Activated CD8-positive, alpha-beta memory T cell treated with anti-CD3 and anti-CD28 coated beads, Interleukin-2, amount 50 U/mL, for 48 hours (primary cell): Measurements from ENCODE around the gene TUBB2A.
"Not testable (repeated sequence)": the region's sequence is repeated elsewhere in the genome, so short reads cannot be mapped to it uniquely, and the experiment has no call there.

Source experiments
- DNase-seq: peaks from one replicate; pipeline ENCODE4 v3.0.0-alpha.2; 2020

The TUBB2A gene

DNA sequence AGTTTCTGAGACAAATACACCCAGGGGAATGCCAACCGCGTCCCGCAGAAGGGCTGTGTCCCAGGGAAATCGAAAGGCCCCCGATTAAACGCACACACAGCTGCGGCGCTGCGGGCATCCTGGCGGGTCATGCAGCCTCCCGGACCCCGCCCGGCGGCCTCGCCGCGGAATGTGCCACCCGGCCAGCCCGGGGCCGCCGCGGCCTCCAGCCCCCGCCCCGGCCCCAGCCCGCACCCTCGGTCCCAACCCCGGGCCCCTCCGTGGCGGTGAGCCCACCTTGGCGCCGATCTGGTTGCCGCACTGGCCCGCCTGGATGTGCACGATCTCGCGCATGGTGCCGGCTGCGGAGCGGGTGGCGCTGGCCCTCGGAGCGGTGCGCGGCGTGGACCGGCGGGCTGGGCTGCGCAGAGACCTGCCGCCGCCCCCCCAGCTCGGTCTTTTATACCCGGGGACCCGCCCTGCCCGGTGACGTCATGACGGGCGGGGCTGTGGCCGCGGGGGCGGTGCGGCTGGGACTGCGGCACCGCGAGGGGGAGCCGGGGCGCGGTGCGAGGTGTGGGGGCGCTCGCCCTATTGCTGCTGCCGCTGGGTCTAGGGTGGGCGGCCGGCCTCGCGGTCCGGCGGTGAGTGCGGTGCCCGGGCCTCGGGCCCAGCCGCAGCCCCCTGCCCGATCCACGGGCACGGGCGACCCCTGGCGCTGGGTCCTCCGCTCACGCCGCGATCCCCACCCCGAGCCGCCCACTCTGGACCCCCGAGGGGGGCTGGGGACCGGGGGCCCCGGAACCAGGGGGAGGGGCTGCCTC is at the start of gene TUBB2A:
Gene TUBB2A (minus strand): TSS at position 414 of the 803 bp plus-strand sequence. CDS start 81 bp downstream, at position 333.
- peak; percentile 94 for DNase-seq

DNA sequence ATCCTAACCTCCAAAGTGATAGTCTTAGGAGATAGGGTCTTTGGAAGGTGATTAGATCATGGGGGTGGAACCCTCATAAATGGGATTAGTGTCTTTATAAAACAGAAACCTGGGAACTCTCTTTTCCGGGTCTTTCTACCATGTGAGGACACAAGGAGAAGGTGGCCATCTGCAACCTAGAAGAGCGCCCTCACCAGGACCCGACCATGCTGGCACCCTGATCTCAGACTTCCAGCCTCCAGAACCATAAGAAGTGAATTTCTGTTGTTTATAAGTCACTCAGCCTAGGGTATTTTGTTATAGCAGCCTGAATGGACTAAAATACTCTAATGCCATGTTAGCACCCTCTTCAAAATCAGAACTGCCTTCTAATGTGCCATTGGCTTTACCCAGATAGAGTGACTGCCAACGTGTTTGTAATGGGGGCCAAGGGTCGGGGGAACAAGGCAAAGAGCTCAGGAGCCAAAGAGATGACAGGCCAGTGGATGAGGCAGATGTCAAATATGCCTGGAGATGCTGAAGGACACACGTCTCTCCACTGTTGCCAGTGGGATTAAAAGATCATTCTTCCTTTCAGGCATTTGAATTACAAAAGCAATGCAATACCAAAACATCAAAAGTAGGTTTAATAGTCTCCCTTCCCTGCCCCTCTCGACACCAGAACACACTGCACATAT is 49.1 kb upstream of the TUBB2A start:
- DNase-seq: no peak

DNA sequence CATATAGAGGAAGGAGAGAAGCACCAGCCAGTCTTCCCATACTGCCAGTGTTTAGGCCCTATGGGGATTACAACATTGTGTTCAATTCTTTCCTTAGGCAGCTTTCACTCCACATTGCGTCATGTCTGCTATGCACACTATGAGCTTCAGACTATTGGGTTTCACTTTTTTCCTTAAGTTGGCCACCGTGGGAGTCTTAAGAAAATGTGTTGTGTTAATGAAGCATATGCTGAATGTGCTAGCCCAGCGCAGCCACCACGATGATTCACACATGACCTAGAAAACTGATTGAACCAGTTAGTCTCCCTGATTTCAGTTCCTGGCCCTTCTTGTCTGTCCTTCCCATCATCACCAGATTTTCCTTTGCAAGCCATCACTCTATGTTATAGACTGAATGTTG is 48.6 kb upstream of the TUBB2A start:
- no peak for DNase-seq

DNA sequence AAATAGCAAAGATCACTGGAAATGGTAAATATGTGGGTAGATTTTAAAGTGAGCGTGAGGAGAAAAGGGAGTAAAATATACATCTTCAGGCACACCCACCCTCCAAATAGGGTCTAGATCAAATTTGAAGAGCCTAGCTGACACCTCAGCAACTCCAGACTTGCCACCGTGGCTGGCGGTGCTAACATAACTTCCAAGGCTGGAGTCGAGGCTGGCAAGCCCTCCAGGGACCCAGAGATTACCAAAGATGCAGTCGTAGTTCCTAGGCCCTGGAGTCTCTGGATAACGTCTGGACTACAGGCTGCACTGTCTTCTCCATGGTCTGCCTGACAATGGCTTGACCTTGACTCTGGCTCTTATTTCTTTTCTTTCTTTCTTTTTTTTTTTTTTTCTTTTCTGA is 47.6 kb upstream of the TUBB2A start:
- DNase-seq: no peak

- no peak for DNase-seq
These were observed 45.8 kb upstream of the TUBB2A start for GRCh38 chr6:3202999-3203696.

GRCh38 chr6:3201388-3201787 is 44.0 kb upstream of the TUBB2A start:
- DNase-seq: no peak

DNA sequence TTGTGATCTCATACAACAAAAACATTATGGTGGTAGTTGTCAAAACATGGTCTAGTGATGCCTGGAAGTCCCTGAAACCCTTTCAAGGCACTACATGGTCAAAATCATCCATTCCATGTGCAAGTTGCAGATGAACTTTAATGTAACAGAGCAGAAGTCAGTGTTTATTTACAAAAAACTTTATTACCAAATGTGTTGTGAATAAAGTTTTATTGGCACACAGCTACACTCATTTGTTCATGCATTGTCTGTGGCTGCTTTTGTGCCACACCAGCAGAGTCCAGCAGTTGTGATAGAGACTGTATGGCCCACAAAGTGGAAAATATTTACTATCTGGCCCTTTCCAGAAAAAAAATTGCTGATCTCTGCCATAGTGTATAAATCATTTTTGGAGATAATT is 43.3 kb upstream of the TUBB2A start:
- DNase-seq: no peak

- DNase-seq: no peak
These were observed 42.0 kb upstream of the TUBB2A start for GRCh38 chr6:3199382-3199781.

GRCh38 chr6:3197734-3198133 is 40.4 kb upstream of the TUBB2A start:
- not testable (repeated sequence) for DNase-seq

DNA sequence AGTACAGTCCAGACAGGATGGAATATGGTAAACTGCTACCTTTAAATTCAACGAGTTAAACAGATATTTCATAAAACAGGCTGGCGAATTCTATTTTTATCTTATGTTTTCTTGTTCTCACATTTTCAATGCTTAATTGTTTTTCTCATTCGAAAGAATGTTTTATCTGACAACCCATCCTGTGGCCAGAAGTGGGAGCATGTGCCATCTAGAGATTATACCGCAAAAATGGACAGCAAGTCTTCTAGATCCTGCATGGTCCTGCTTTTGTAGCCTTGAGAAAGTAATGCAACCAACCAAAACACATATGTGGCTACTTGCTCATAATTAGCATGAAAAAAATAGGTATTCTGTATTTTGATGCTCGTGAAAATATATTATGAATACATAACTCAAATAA is 39.4 kb upstream of the TUBB2A start:
- DNase-seq: no peak

GRCh38 chr6:3195695-3196497 is 38.6 kb upstream of the TUBB2A start:
- no peak for DNase-seq

DNA sequence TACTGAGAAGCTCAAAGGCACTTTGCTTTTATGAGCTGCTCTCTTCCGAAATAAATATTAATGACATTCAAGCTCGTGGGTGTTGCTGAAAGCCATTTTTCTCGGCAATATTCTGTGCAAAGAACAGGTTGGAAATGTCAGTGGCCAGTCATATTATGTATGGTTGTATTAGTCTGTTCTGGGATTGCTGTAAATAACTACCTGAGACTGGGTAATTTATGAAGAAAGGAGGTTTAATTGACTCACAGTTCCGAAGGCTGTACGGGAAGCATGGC is 38.0 kb upstream of the TUBB2A start:
- DNase-seq: no peak

DNA sequence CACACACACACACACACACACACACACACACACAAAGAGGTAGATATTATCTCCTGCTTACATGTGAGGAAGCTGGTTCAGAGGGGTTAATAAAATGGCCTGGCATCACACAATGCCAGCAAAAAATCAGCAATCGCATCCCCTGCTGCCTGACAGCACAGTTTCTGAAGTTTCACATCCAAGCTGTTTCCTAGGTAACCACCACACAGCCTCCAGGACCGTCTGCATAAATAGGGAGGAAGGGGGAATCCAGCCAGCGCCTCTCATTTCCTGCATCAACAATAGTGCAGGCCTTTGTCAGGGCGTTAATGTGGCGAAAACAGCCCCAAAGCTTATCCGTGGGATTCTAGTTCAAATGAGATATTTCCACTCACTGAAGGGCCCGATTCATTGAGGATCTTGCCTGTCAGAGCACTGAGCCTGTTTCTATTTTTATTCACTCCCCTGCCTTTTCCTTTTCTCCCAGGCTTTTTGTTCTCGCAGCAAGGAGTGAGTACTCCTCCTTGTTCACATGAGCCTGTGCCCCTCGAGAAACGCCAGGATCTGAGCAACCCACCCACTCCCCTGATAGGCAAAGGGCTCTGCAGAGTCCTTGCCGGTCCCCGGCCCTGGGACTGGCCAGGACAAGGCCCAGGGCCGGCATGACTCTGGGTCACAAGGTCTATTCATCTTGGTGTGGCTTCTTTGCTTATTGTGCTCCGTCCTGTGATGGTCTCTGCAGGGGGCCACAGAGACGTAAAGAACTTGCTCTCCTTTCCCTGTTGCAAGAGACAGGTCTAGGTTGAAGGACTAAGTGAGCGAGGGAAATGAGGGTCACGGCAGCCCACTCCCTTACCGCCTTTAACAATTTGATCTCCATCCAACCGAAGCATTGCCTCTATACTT is 37.4 kb upstream of the TUBB2A start:
- peak; percentile 13 for DNase-seq

DNA sequence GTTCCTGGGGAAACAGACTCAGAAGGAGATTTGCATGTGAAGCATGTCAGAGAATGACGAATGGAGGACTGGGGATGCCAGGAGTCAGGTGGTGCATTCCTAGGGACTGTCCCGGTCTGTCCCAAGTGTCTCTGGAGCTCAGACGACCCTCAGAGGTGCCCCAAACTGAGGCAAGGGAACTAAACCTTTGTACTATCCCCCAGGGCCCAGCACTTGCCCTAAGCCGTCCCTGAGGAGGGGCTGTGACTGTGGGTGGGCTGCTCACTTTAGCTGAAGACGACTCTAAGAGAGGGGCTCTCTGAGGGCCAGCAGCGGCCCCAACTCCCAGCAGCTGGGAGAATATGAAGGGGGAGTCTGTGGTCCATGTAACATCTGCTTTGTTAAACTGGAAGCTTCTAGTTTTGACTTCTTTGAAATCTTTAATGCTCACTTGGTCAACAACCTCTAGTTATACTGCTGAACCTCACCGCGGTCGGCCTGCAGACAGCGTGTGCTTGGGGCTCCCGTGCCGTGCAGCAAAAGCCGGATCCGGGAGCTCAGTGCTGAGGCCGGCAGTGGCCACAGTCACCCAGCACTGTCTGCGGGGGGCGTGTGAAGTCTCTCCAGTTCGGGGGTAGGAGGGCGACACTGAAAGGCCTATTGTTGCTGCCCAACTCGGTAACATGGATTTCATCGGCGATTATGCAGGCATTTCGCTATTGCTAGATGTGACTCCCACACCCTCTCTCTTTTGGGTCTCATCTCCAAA is 35.9 kb upstream of the TUBB2A start:
- DNase-seq: no peak

DNA sequence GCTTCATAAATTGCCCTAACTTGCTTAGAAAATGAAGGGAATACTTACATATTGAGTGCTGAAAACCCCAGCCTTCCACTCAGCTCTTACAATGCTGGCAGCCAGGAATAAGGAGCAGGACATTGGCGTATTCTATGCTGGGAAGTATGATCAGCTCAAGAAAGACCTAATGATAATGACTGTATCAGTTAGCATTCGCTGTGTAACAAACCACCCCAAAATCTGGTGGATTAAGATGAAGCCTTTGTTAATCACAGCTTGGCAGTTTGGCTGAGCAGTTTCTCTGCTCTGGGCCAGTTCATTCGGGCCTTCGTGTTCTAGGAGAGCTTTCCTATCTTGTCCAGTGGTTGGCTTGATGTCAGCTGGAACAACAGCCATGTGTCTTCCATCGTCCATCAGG is 33.4 kb upstream of the TUBB2A start:
- no peak for DNase-seq

DNA sequence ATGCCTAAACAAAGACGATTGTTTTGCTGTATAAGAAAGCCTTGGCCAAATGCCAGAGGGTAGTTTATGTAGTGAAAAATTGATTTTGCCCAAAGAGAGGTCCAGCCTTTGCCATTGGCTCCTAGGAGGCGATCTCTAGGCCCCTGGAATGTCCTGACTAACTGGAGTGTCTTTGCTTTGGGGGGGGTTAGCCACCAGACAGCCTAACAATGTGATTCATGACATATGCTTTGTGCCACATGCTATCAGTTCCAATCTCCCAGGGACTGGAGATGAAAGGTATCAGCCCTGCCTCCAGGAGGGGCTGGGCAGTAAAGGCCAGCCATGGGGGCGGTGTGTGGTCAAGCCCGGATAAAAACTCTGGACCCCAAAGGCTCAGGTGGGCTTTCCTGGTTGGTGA is 32.7 kb upstream of the TUBB2A start:
- no peak for DNase-seq

DNA sequence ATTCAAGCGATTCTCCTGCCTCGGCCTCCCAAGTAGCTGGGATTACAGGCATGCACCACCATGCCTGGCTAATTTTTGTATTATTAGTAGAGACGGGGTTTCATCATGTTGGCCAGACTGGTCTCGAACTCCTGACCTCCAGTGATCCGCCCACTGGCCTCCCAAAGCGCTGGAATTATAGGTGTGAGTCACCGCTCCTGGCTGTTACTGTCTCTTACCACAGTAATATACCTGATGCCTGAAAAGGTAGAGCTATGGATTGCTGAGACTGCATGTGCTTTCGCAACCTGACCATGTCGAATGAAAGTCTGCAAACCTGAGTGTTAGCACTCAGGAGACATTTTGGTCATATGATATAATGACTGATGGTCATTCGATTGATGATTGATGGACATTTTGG is 31.8 kb upstream of the TUBB2A start:
- DNase-seq: not testable (repeated sequence)

DNA sequence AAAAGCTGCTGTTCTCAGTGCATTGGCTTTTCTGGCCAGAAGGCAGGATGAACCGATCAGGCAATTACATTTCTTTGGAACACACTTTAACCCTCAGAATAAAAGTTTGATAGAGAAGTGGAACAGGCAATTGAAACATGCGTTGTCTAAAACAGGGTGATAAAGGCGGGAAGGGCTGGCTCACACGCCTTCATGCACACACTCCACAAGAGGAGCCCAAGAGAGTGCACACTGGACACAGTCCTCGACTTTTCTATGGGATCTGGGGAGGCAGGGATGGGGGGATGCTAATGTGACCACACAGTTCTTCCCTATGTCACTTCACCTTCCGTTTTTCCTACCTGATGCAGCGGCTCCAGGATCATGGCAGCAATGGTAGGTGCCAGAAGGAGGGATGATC is 30.9 kb upstream of the TUBB2A start:
- no peak for DNase-seq

GRCh38 chr6:3186974-3187382 is 29.6 kb upstream of the TUBB2A start:
- no peak for DNase-seq

DNA sequence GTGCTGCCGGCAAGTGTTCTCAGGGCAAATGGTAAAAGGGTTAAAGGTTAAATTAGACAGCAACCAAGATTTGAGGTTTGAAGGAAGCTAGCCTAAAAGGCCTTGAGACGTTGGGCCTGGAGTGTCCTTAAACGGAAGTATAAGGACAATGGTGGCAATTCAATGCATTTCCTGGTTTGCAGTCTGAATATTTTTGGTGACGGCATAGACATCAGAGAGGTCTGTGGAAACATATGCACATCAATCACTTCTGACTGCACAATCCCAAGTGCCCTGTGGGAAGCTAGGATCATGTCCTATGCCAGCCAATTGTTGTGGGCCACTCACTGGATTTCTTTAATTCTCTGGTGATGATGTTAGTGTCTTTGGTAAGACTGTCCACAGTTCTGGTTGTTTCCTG is 25.7 kb upstream of the TUBB2A start:
- DNase-seq: no peak

DNA sequence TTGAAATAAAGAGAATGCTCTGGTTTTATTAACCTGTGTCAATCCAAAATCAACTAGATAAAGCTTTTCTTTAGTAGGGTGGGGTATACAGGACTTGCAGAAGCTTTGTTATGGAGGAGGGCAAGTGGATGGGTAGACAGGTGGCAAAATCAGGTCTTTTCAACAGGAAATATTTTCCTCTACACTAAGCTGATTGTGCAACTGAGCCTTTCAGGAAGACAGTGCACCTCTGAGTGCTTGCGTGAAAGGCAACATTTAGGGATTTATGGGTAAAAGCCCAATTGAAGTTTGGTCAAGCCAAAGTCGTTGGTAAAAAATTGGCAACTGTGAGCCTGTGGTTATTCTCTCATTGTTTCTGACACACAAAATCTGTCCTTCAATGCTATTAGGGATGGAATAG is 23.8 kb upstream of the TUBB2A start:
- DNase-seq: no peak

DNA sequence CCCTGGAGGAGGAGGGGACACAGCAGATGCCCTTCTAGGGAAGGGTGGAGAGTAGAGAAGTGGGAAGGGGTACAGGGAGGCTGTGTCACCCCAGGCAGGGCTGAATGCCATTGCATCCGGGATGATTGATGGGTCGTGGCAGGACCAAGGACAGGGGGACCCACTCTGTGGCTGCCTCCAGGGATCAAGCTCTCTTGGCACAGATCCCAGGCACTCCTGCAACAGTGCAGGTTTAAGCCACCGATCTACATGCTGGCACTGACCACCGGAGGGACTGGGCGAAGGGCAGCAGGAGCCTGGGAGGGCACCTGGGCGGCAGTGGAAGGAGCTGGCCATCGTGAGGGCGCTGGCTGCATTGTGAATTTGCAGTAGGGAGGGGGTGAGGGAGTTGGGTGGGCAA is 22.6 kb upstream of the TUBB2A start:
- not testable (repeated sequence) for DNase-seq
